Astrocyte (in vitro differentiated cells and primary cell): Measurements from ENCODE around the gene DZIP1. TPM values are rescaled to one million over a fixed set of nuclear protein-coding genes. Genes with fewer than 3 reads are reported as not detected.

Experiments used
- DNase-seq: peaks from one replicate; pipeline ENCODE4 v3.0.0-alpha.2; 2010; ENCODE audit warnings: low read depth
- FAIRE-seq: peaks from 2 replicates; lab custom pipeline; 2011; peaks lifted over from hg19 to GRCh38; lab: Jason Lieb, UNC
- H2AFZ ChIP-seq: 2 replicates; pipeline ENCODE4 v1.6.0; 2012; ENCODE audit warnings: low read depth, low read length, inconsistent platforms
- H3K27ac ChIP-seq: 2 replicates; pipeline ENCODE4 v1.5.1; 2011; ENCODE audit warnings: low read depth, low read length, inconsistent platforms
- H3K27me3 ChIP-seq: 2 replicates; pipeline ENCODE4 v1.6.0; 2011; ENCODE audit warnings: low read length, inconsistent platforms; ENCODE audit not compliant: insufficient read depth
- H3K36me3 ChIP-seq: 2 replicates; pipeline ENCODE4 v1.5.1; 2011; ENCODE audit warnings: low read length, inconsistent platforms; ENCODE audit not compliant: insufficient read depth
- H3K4me1 ChIP-seq: 2 replicates; pipeline ENCODE4 v1.5.1; 2011; ENCODE audit warnings: low read length, inconsistent platforms; ENCODE audit not compliant: insufficient read depth
- H3K4me2 ChIP-seq: 2 replicates; pipeline ENCODE4 v1.6.0; 2012; ENCODE audit warnings: low read length, inconsistent platforms
- H3K4me3 ChIP-seq: 2 replicates; pipeline ENCODE4 v1.5.1; 2011; ENCODE audit warnings: low read depth, mild to moderate bottlenecking, low read length, inconsistent platforms; ENCODE audit not compliant: insufficient read depth
- H3K79me2 ChIP-seq: 2 replicates; pipeline ENCODE4 v1.6.0; 2012; ENCODE audit warnings: mild to moderate bottlenecking, low read length, inconsistent platforms; ENCODE audit not compliant: insufficient read depth
- H3K9ac ChIP-seq: 2 replicates; pipeline ENCODE4 v1.6.0; 2012; ENCODE audit warnings: mild to moderate bottlenecking, low read length, inconsistent platforms
- H3K9me3 ChIP-seq: 2 replicates; pipeline ENCODE4 v1.5.1; 2012; ENCODE audit warnings: low read depth, mild to moderate bottlenecking, low read length, inconsistent platforms; ENCODE audit not compliant: insufficient read depth
- H4K20me1 ChIP-seq: 2 replicates; pipeline ENCODE4 v1.6.0; 2012; ENCODE audit warnings: low read length, inconsistent platforms; ENCODE audit not compliant: insufficient read depth
- H3K27ac Mint-ChIP-seq: one replicate; pipeline ENCODE4 v1.8.0; 2021; ENCODE audit warnings: mild to moderate bottlenecking, mixed read lengths; ENCODE audit not compliant: unreplicated experiment
- H3K27me3 Mint-ChIP-seq: one replicate; pipeline ENCODE4 v1.8.0; 2021; ENCODE audit warnings: low read depth, mixed read lengths; ENCODE audit not compliant: unreplicated experiment
- H3K36me3 Mint-ChIP-seq: one replicate; pipeline ENCODE4 v1.8.0; 2021; ENCODE audit warnings: low read depth, mixed read lengths; ENCODE audit not compliant: unreplicated experiment
- H3K4me1 Mint-ChIP-seq: one replicate; pipeline ENCODE4 v1.8.0; 2021; ENCODE audit warnings: low read depth, mixed read lengths; ENCODE audit not compliant: unreplicated experiment
- H3K4me3 Mint-ChIP-seq: one replicate; pipeline ENCODE4 v1.8.0; 2021; ENCODE audit warnings: mild to moderate bottlenecking, moderate library complexity, mixed read lengths; ENCODE audit not compliant: unreplicated experiment
- H3K9me3 Mint-ChIP-seq: one replicate; pipeline ENCODE4 v1.8.0; 2021; ENCODE audit warnings: mild to moderate bottlenecking, mixed read lengths; ENCODE audit not compliant: unreplicated experiment
- EZH2 ChIP-seq: IDR thresholded peaks from 2 replicates; pipeline ENCODE4 v1.6.1; 2012; ENCODE audit warnings: mild to moderate bottlenecking, low read length, inconsistent platforms; ENCODE audit not compliant: insufficient read depth
- total RNA-seq: library from RNA; stranded (reverse); gene quantifications from 2 replicates; pipeline ENCODE4 v1.2.1, GENCODE V29; 2021
- TF ChIP-seq, protein P1 (sequence below): IDR thresholded peaks from 2 replicates; pipeline ENCODE4 v1.5.1; 2011; ENCODE audit warnings: low read depth, mild to moderate bottlenecking, inconsistent platforms, low read length, moderate library complexity; ENCODE audit not compliant: insufficient read depth

DZIP1 gene
- total RNA-seq, 1 donor from 2014 or later: 52.4 TPM

DNA sequence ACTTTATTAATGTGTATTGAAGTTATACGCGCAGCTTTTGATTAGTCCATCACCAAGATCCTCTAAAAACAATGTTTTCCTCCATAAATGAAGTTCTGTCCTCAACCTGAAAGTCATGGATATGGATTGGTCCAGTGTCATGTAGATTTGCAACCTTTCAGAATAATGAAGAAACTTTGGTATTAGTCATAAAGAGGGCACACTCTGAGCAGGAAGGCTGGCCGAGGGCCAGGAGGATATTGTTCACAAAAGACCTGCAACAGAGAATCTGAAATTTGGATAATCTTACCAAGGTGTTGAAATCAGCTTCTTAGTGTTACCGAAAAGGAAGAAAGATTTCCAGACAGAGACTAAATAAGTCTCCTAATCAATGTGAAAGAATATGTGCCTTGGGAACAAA, 71.3 kb downstream of the DZIP1 start:
- DNase-seq (no peak), FAIRE-seq (no peak)
- no peaks in the 10 kb centered on the region for H4K20me1 ChIP-seq
- H3K27ac Mint-ChIP-seq: no peak overlapping the region
- peaks cover 2% of the 10 kb centered on the region for H3K9me3 Mint-ChIP-seq
- no peak for TF ChIP-seq EZH2
- TF ChIP-seq, protein P1, sequence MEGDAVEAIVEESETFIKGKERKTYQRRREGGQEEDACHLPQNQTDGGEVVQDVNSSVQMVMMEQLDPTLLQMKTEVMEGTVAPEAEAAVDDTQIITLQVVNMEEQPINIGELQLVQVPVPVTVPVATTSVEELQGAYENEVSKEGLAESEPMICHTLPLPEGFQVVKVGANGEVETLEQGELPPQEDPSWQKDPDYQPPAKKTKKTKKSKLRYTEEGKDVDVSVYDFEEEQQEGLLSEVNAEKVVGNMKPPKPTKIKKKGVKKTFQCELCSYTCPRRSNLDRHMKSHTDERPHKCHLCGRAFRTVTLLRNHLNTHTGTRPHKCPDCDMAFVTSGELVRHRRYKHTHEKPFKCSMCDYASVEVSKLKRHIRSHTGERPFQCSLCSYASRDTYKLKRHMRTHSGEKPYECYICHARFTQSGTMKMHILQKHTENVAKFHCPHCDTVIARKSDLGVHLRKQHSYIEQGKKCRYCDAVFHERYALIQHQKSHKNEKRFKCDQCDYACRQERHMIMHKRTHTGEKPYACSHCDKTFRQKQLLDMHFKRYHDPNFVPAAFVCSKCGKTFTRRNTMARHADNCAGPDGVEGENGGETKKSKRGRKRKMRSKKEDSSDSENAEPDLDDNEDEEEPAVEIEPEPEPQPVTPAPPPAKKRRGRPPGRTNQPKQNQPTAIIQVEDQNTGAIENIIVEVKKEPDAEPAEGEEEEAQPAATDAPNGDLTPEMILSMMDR: no peak
- H3K27ac ChIP-seq: no peak overlapping the region
- H3K36me3 ChIP-seq: peaks cover 8% of the 10 kb centered on the region
- H3K4me1 ChIP-seq: no peaks in the 10 kb centered on the region
- no peak overlapping the region for H3K4me3 Mint-ChIP-seq
- H3K27me3 Mint-ChIP-seq: no peaks in the 10 kb centered on the region
- H3K36me3 Mint-ChIP-seq: peaks cover 8% of the 10 kb centered on the region
- H3K4me2 ChIP-seq: no peak overlapping the region
- H2AFZ ChIP-seq: no peak overlapping the region
- H3K27me3 ChIP-seq: no peaks in the 10 kb centered on the region
- no peaks in the 10 kb centered on the region for H3K79me2 ChIP-seq
- H3K4me3 ChIP-seq: no peak overlapping the region
- no peak overlapping the region for H3K9ac ChIP-seq
- no peaks in the 10 kb centered on the region for H3K9me3 ChIP-seq
- H3K4me1 Mint-ChIP-seq: peaks cover 1% of the 10 kb centered on the region

DNA sequence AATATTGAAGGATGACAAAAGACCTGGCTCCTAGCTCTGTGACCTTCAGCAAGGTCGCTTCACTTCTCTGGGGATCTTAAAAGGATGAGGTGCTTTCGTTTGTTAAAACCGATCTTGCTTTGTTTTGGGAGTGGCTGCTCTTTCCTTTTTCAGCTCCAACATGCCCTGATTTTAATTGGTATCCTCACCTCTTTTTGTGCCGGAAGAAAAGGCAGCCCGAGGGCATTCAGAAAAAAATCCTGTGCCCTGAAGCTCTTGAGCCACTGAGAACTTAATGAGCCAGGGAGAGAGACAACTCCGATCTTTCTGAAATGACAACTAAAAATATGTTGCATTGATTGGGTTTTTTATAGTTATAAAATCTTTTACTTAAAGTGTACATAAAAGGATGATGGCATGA, 72.6 kb downstream of the DZIP1 start:
- no peak overlapping the region for H3K27ac ChIP-seq
- TF ChIP-seq EZH2: no peak
- TF ChIP-seq, protein P1: no peak
- H3K36me3 Mint-ChIP-seq: peaks cover 8% of the 10 kb centered on the region
- H4K20me1 ChIP-seq: no peaks in the 10 kb centered on the region
- H3K27me3 ChIP-seq: no peaks in the 10 kb centered on the region
- H3K4me2 ChIP-seq: no peak overlapping the region
- no peak for DNase-seq
- H2AFZ ChIP-seq: no peak overlapping the region
- H3K9me3 Mint-ChIP-seq: peaks cover 2% of the 10 kb centered on the region
- H3K4me3 ChIP-seq: no peak overlapping the region
- H3K79me2 ChIP-seq: no peaks in the 10 kb centered on the region
- no peak for FAIRE-seq
- H3K4me1 Mint-ChIP-seq: peaks cover 1% of the 10 kb centered on the region
- H3K4me3 Mint-ChIP-seq: no peak overlapping the region
- no peak overlapping the region for H3K9ac ChIP-seq
- H3K9me3 ChIP-seq: no peaks in the 10 kb centered on the region
- peaks cover 2% of the 10 kb centered on the region for H3K36me3 ChIP-seq
- H3K27me3 Mint-ChIP-seq: no peaks in the 10 kb centered on the region
- H3K4me1 ChIP-seq: no peaks in the 10 kb centered on the region
- H3K27ac Mint-ChIP-seq: no peak overlapping the region

DNA sequence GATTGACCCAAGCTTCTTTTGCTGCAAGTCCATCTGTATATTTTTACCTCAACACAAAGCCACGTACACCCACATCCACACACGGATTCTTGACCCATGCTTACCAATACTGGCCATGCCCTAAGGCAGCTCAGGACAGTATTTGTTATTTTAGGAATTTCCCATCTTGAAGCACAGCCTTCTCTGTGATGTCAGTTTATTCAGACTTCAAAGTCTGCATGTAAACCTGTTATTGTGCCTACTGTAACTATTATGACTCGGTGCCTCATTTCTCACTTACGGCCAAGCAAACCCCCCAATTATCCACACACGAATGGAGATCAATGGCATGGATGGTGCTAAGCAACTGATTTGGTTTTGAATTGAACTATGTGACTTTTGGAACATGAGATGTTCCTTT, 74.5 kb downstream of the DZIP1 start:
- Histone ChIP-seq H3K4me2 (no peak overlapping the region), H3K9ac (no peak overlapping the region), H3K36me3 (peaks cover 2% of the 10 kb centered on the region), H3K9me3 (no peaks in the 10 kb centered on the region), H2AFZ (no peak overlapping the region), H3K4me1 (no peaks in the 10 kb centered on the region), H4K20me1 (no peaks in the 10 kb centered on the region), H3K4me3 (no peak overlapping the region), H3K27ac (no peak overlapping the region), H3K27me3 (no peaks in the 10 kb centered on the region), H3K79me2 (no peaks in the 10 kb centered on the region)
- Mint-ChIP-seq H3K27ac (no peak overlapping the region), H3K36me3 (peaks cover 8% of the 10 kb centered on the region), H3K9me3 (peaks cover 6% of the 10 kb centered on the region), H3K27me3 (no peaks in the 10 kb centered on the region), H3K4me1 (peaks cover 1% of the 10 kb centered on the region), H3K4me3 (no peak overlapping the region)
- TF ChIP-seq, protein P1: no peak
- no peak for TF ChIP-seq EZH2
- DNase-seq: no peak
- no peak for FAIRE-seq
